ENCODE results near the gene SLC16A12. TPM values are rescaled to one million over a fixed set of nuclear protein-coding genes. Genes with fewer than 3 reads are reported as not detected.

The SLC16A12 gene
- total and polyA plus RNA-seq, 2 donors from 2014 or later: 19.0 to 38.8 TPM

GRCh38 chr10:89468191-89468965, 67.0 kb downstream of the SLC16A12 start:
- no peak for TF ChIP-seq CTCF (IDR thresholded peaks at IDR 0.05; ENCODE audit: borderline replicate concordance, extremely low read depth, insufficient read depth)
- no peaks in the 10 kb centered on the region for H3K9me3 ChIP-seq (ENCODE audit: control insufficient read depth in 2 of 3, insufficient read depth in 1 of 3, low read length in 3 of 3)
- H3K9ac ChIP-seq (ENCODE audit: low read length in 3 of 3): no peak overlapping the region
- intact Hi-C loops (cut with DNase I): no loop called here
- peak; percentile 45 for FAIRE-seq
- no peaks in the 10 kb centered on the region for H3K36me3 ChIP-seq (ENCODE audit: control insufficient read depth in 2 of 3, insufficient read depth in 3 of 3, low read length in 3 of 3)
- no peak overlapping the region for H3K4me3 ChIP-seq (ENCODE audit: low read length in 3 of 3)
- no peaks in the 10 kb centered on the region for H3K27me3 ChIP-seq (ENCODE audit: control insufficient read depth, insufficient read depth, low read length)
- peaks cover 0 to 34% (median 7%) of the 10 kb centered on the region in 3 donors for H3K4me1 ChIP-seq (ENCODE audit: control insufficient read depth in 2 of 3, insufficient read depth in 2 of 3, low read depth in 1 of 3, low read length in 3 of 3)
- peak in 2 of 5 donors; percentile 35 for DNase-seq
- H3K27ac ChIP-seq (ENCODE audit: low read depth in 2 of 2, low read length in 2 of 2): peak overlapping the region; percentile 35 to 71

- FAIRE-seq: no peak
- H3K4me1 ChIP-seq (ENCODE audit: control insufficient read depth in 2 of 3, insufficient read depth in 2 of 3, low read depth in 1 of 3, low read length in 3 of 3): peaks cover 0 to 34% (median 7%) of the 10 kb centered on the region in 3 donors
- H3K27ac ChIP-seq (ENCODE audit: low read depth in 2 of 2, low read length in 2 of 2): peak overlapping the region in 1 of 2 donors; percentile 24
- peak; percentile 50 for TF ChIP-seq CTCF (IDR thresholded peaks at IDR 0.05; ENCODE audit: borderline replicate concordance, extremely low read depth, insufficient read depth)
- intact Hi-C loops (cut with DNase I): no loop called here
- no peak overlapping the region for H3K4me3 ChIP-seq (ENCODE audit: low read length in 3 of 3)
- no peaks in the 10 kb centered on the region for H3K36me3 ChIP-seq (ENCODE audit: control insufficient read depth in 2 of 3, insufficient read depth in 3 of 3, low read length in 3 of 3)
- peak in 3 of 5 donors; percentile 20 to 51 (median 38) for DNase-seq
- H3K9me3 ChIP-seq (ENCODE audit: control insufficient read depth in 2 of 3, insufficient read depth in 1 of 3, low read length in 3 of 3): no peaks in the 10 kb centered on the region
- H3K9ac ChIP-seq (ENCODE audit: low read length in 3 of 3): peak overlapping the region in 1 of 3 donors; percentile 8
- H3K27me3 ChIP-seq (ENCODE audit: control insufficient read depth, insufficient read depth, low read length): no peaks in the 10 kb centered on the region
These were observed 68.8 kb downstream of the SLC16A12 start for GRCh38 chr10:89466599-89467035.

- H3K4me3 ChIP-seq (ENCODE audit: low read length in 3 of 3): no peak overlapping the region
- intact Hi-C loops (cut with DNase I): no loop called here
- H3K27me3 ChIP-seq (ENCODE audit: control insufficient read depth, insufficient read depth, low read length): no peaks in the 10 kb centered on the region
- no peak for TF ChIP-seq CTCF (IDR thresholded peaks at IDR 0.05; ENCODE audit: borderline replicate concordance, extremely low read depth, insufficient read depth)
- no peak for DNase-seq
- no peak overlapping the region for H3K9ac ChIP-seq (ENCODE audit: low read length in 3 of 3)
- peaks cover 0 to 22% (median 5%) of the 10 kb centered on the region in 3 donors for H3K4me1 ChIP-seq (ENCODE audit: control insufficient read depth in 2 of 3, insufficient read depth in 2 of 3, low read depth in 1 of 3, low read length in 3 of 3)
- H3K9me3 ChIP-seq (ENCODE audit: control insufficient read depth in 2 of 3, insufficient read depth in 1 of 3, low read length in 3 of 3): no peaks in the 10 kb centered on the region
- H3K27ac ChIP-seq (ENCODE audit: low read depth in 2 of 2, low read length in 2 of 2): no peak overlapping the region
- no peak for FAIRE-seq
- H3K36me3 ChIP-seq (ENCODE audit: control insufficient read depth in 2 of 3, insufficient read depth in 3 of 3, low read length in 3 of 3): no peaks in the 10 kb centered on the region
These were observed 70.2 kb downstream of the SLC16A12 start for GRCh38 chr10:89465196-89465595.
